CD4-positive, alpha-beta T cell treated with Interleukin-15 for 4 hours (primary cell): ENCODE measurements around the gene MRPL28.
"Not testable (repeated sequence)": the region's sequence is repeated elsewhere in the genome, so short reads cannot be mapped to it uniquely, and the experiment has no call there.

ENCODE experiments used
- DNase-seq: peaks from one replicate; pipeline ENCODE4 v3.0.0-alpha.2; 2020; ENCODE audit warnings: low spot score

Gene MRPL28

GRCh38 chr16:359871-360697 is 10.3 kb downstream of the MRPL28 start:
- no peak for DNase-seq

GRCh38 chr16:359067-359763 is 11.1 kb downstream of the MRPL28 start:
- DNase-seq = no peak

- DNase-seq = no peak
Measured at GRCh38 chr16:356741-357140, 13.6 kb downstream of the MRPL28 start.

GRCh38 chr16:354971-355461 is 15.3 kb downstream of the MRPL28 start:
- DNase-seq = peak; percentile 58

GRCh38 chr16:354291-354881 is 16.0 kb downstream of the MRPL28 start:
- no peak for DNase-seq

- no peak for DNase-seq
Measured at GRCh38 chr16:353404-354290, 16.7 kb downstream of the MRPL28 start.

GRCh38 chr16:352547-353403 is 17.6 kb downstream of the MRPL28 start, which contains the start of gene AXIN1:
Gene AXIN1 (minus strand): TSS chr16:352723. CDS start chr16:347025, 5,698 bp downstream.
- DNase-seq = peak; percentile 100

- peak; percentile 8 for DNase-seq
Measured at GRCh38 chr16:351804-352520, 18.4 kb downstream of the MRPL28 start.

- no peak for DNase-seq
Measured at GRCh38 chr16:350203-350602, 20.1 kb downstream of the MRPL28 start.

GRCh38 chr16:349211-349610 is 21.1 kb downstream of the MRPL28 start:
- no peak for DNase-seq

GRCh38 chr16:348495-348894 is 21.8 kb downstream of the MRPL28 start:
- not testable (repeated sequence) for DNase-seq

GRCh38 chr16:347203-347602 is 23.1 kb downstream of the MRPL28 start:
- DNase-seq = no peak

GRCh38 chr16:346587-346986 is 23.8 kb downstream of the MRPL28 start:
- DNase-seq = no peak

GRCh38 chr16:345772-346171 is 24.6 kb downstream of the MRPL28 start:
- DNase-seq = peak; percentile 62

- no peak for DNase-seq
Measured at GRCh38 chr16:342455-343213, 27.7 kb downstream of the MRPL28 start.

GRCh38 chr16:341974-342336 is 28.4 kb downstream of the MRPL28 start:
- not testable (repeated sequence) for DNase-seq

- DNase-seq = not testable (repeated sequence)
Measured at GRCh38 chr16:341095-341973, 29.0 kb downstream of the MRPL28 start.

GRCh38 chr16:340370-341091 is 29.8 kb downstream of the MRPL28 start:
- DNase-seq = no peak
